Mammary epithelial cell (primary cell): ENCODE measurements around the gene PRPF19.

ENCODE experiments used
- EZH2 ChIP-seq: IDR thresholded peaks from 2 replicates; pipeline ENCODE4 v1.6.1; 2012; ENCODE audit warnings: low read length, inconsistent platforms, borderline replicate concordance
- TF ChIP-seq, protein P1 (sequence below), 2 donors: IDR thresholded peaks in 1 of 2; conservative IDR thresholded peaks in 1 of 2; 2 replicates each; pipeline ENCODE4 v1.5.1; 2011 to 2012; ENCODE audit warnings: inconsistent platforms in 2 of 2, low read length in 2 of 2, mild to moderate bottlenecking in 2 of 2, control low read depth in 1 of 2, low read depth in 1 of 2; ENCODE audit not compliant: insufficient read depth in 1 of 2; ENCODE audit errors: extremely low read depth in 1 of 2

DNA sequence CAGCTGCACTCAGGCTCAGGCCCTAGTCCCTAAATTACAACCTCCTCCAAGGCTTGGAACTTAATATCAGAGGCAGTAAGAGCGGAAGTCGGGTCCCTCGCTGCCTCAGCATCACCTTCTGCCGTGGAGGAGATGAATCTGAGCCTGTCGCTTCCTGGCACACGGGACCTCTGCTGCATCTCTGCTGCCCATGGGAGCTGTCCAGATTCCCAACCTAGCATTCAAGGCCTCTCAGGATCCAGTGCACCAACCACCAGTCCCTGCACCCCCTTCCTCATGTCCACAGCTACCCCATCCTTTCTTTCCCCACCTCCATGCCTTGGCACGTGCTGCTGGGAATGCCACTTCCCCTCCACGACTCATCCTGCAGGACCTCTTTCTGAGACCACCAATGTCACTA is 48.1 kb downstream of the PRPF19 start:
- TF ChIP-seq, protein P1, sequence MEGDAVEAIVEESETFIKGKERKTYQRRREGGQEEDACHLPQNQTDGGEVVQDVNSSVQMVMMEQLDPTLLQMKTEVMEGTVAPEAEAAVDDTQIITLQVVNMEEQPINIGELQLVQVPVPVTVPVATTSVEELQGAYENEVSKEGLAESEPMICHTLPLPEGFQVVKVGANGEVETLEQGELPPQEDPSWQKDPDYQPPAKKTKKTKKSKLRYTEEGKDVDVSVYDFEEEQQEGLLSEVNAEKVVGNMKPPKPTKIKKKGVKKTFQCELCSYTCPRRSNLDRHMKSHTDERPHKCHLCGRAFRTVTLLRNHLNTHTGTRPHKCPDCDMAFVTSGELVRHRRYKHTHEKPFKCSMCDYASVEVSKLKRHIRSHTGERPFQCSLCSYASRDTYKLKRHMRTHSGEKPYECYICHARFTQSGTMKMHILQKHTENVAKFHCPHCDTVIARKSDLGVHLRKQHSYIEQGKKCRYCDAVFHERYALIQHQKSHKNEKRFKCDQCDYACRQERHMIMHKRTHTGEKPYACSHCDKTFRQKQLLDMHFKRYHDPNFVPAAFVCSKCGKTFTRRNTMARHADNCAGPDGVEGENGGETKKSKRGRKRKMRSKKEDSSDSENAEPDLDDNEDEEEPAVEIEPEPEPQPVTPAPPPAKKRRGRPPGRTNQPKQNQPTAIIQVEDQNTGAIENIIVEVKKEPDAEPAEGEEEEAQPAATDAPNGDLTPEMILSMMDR (conservative IDR thresholded peaks at IDR 0.05 in 1 of 2, IDR thresholded peaks at IDR 0.05 in 1 of 2; ENCODE audit: extremely low read depth in 1 of 2, insufficient read depth in 1 of 2, low read depth in 1 of 2, low read length in 2 of 2): no peak
- no peak for TF ChIP-seq EZH2
